Smooth muscle cell (in vitro differentiated cells): ENCODE measurements around the gene STXBP2. TPM values are rescaled to one million over a fixed set of nuclear protein-coding genes. Genes with fewer than 3 reads are reported as not detected.

Experiments used
- DNase-seq: peaks from one replicate; lab custom pipeline; 2025; ENCODE audit not compliant: unreplicated experiment; lab: John Stamatoyannopoulos, UW
- H2AFZ ChIP-seq: fragments of 200-600 bp; sonication (generic); 2 replicates; pipeline ENCODE4 v1.6.0; 2016; ENCODE audit warnings: antibody characterized with exemption, low read depth, mild to moderate bottlenecking
- H3F3A ChIP-seq: fragments of 200-600 bp; sonication (generic); 2 replicates; pipeline ENCODE4 v1.6.0; 2017; ENCODE audit warnings: antibody characterized with exemption, low read depth
- H3K27ac ChIP-seq: fragments of 200-600 bp; sonication (generic); 2 replicates; pipeline ENCODE4 v1.5.1; 2016; ENCODE audit warnings: low read depth, mild to moderate bottlenecking
- H3K27me3 ChIP-seq: fragments of 200-600 bp; sonication (generic); 2 replicates; pipeline ENCODE4 v1.6.1; 2016; ENCODE audit warnings: low read depth, mild to moderate bottlenecking
- H3K36me3 ChIP-seq: fragments of 200-600 bp; sonication (generic); 2 replicates; pipeline ENCODE4 v1.5.1; 2016; ENCODE audit warnings: low read depth
- H3K4me1 ChIP-seq: fragments of 200-600 bp; sonication (generic); 2 replicates; pipeline ENCODE4 v1.5.1; 2016; ENCODE audit warnings: low read depth
- H3K4me2 ChIP-seq: fragments of 200-600 bp; sonication (generic); 2 replicates; pipeline ENCODE4 v1.6.0; 2016; ENCODE audit warnings: mild to moderate bottlenecking
- H3K4me3 ChIP-seq: fragments of 200-600 bp; sonication (generic); 2 replicates; pipeline ENCODE4 v1.5.1; 2016; ENCODE audit warnings: mild to moderate bottlenecking
- H3K79me2 ChIP-seq: fragments of 200-600 bp; sonication (generic); 2 replicates; pipeline ENCODE4 v1.6.0; 2016; ENCODE audit warnings: low read depth, mild to moderate bottlenecking
- H3K9ac ChIP-seq: fragments of 200-600 bp; sonication (generic); 2 replicates; pipeline ENCODE4 v1.6.0; 2016; ENCODE audit warnings: low read depth
- H3K9me3 ChIP-seq: fragments of 200-600 bp; sonication (generic); replicated peaks from 2 replicates; pipeline ENCODE4 v1.5.1; 2016; ENCODE audit warnings: low read depth
- H4K20me1 ChIP-seq: fragments of 200-600 bp; sonication (generic); 2 replicates; pipeline ENCODE4 v1.6.0; 2016; ENCODE audit warnings: low read depth
- CTCF ChIP-seq: fragments of 200-600 bp; sonication (generic); IDR thresholded peaks from 2 replicates; pipeline ENCODE4 v1.5.1; 2017; ENCODE audit warnings: borderline replicate concordance, mild to moderate bottlenecking, antibody characterized with exemption; ENCODE audit not compliant: insufficient read depth, poor library complexity, severe bottlenecking
- WGBS: methylation state at CpG from one replicate; pipeline ENCODE4 v1.1.7; 2016; ENCODE audit warnings: low lambda C conversion rate; 5-methylcytosine and 5-hydroxymethylcytosine counted together
- microRNA-seq: library from miRNA; unstranded; fragments of <30 nt; microRNA quantifications from one replicate; pipeline ENCODE4, GENCODE V29; 2016; ENCODE audit warnings: borderline number of aligned reads
- polyA plus RNA-seq: library from polyadenylated mRNA; unstranded; fragments of >200 nt; fragmentation: Nextera tagmentation; extraction: Ambion mirVana; gene quantifications from 2 replicates; pipeline ENCODE4 v1.2.1, GENCODE V29; 2016
- small RNA-seq: library from RNA; depleted of rRNA; stranded (forward); fragments of <200 nt; gene quantifications from one replicate; pipeline ENCODE3, GENCODE V24; 2014
- total RNA-seq: library from RNA; depleted of rRNA; stranded (reverse); fragments of >200 nt; gene quantifications from 2 replicates; pipeline ENCODE4 v1.2.3, GENCODE V29; 2014

Gene STXBP2
- total and polyA plus RNA-seq, 2 experiments from 2014 or later: 17.8 to 32.7 TPM

- Histone ChIP-seq H2AFZ (no peak overlapping the region), H3K9me3 (no peaks in the 10 kb centered on the region), H4K20me1 (no peaks in the 10 kb centered on the region), H3K4me2 (no peak overlapping the region), H3K27me3 (peaks cover 12% of the 10 kb centered on the region), H3K4me1 (no peaks in the 10 kb centered on the region), H3K27ac (no peak overlapping the region), H3K79me2 (no peaks in the 10 kb centered on the region), H3K36me3 (no peaks in the 10 kb centered on the region), H3K9ac (no peak overlapping the region), H3F3A (no peaks in the 10 kb centered on the region), H3K4me3 (no peak overlapping the region)
- WGBS: 77% methylated on average over 4 of the region's 4 CpGs
- no peak for DNase-seq
- no peak for TF ChIP-seq CTCF
Observed at GRCh38 chr19:7694499-7694898, 57.6 kb downstream of the STXBP2 start.

Small RNAs within 50 kb of the gene (microRNA-seq; reads per million reads assigned to microRNA genes)
- gene MIR6792: not detected

Small RNAs within 50 kb of the gene (small RNA-seq; reads per million reads assigned to genes)
- not detected for gene MIR6792

Other genes with a start within 250 kb of the STXBP2 start
- 3.8 TPM in 1 of 2 replicates, not detected in the other for gene PEX11G, start 148.1 kb upstream of the STXBP2 start, total RNA-seq
- 4.3 and 6.4 TPM in 2 replicates for gene PEX11G, start 148.1 kb upstream of the STXBP2 start, polyA plus RNA-seq
- gene ZNF358, start 121.0 kb upstream of the STXBP2 start, total RNA-seq: 47.9 and 67.2 TPM in 2 replicates
- 34.4 and 40.8 TPM in 2 replicates for gene ZNF358, start 121.0 kb upstream of the STXBP2 start, polyA plus RNA-seq
- gene MCOLN1, start 114.5 kb upstream of the STXBP2 start, total RNA-seq: 5.5 and 9.8 TPM in 2 replicates
- 19.2 and 35.2 TPM in 2 replicates for gene MCOLN1, start 114.5 kb upstream of the STXBP2 start, polyA plus RNA-seq
- gene PNPLA6, start 101.4 kb upstream of the STXBP2 start, total RNA-seq: 40.7 and 55.6 TPM in 2 replicates
- 22.3 and 40.0 TPM in 2 replicates for gene PNPLA6, start 101.4 kb upstream of the STXBP2 start, polyA plus RNA-seq
- 1.5 and 1.8 TPM in 2 replicates for gene CAMSAP3, start 41.2 kb upstream of the STXBP2 start, total RNA-seq
- 1.4 and 10.7 TPM in 2 replicates for gene CAMSAP3, start 41.2 kb upstream of the STXBP2 start, polyA plus RNA-seq
- gene XAB2, start 7.6 kb upstream of the STXBP2 start, total RNA-seq: 26.9 and 36.3 TPM in 2 replicates
- gene XAB2, start 7.6 kb upstream of the STXBP2 start, polyA plus RNA-seq: 26.9 and 34.2 TPM in 2 replicates
- 14.5 and 22.1 TPM in 2 replicates for gene PET100, start 7.3 kb upstream of the STXBP2 start, total RNA-seq
- 354 and 386 TPM in 2 replicates for gene PET100, start 7.3 kb upstream of the STXBP2 start, polyA plus RNA-seq
- not detected in 2 replicates for gene PCP2, start 3.4 kb upstream of the STXBP2 start, total RNA-seq
- gene PCP2, start 3.4 kb upstream of the STXBP2 start, polyA plus RNA-seq: 0.35 and 0.56 TPM in 2 replicates
- gene RETN, start 31.9 kb downstream of the STXBP2 start, total RNA-seq: not detected in 2 replicates
- not detected in 2 replicates for gene RETN, start 31.9 kb downstream of the STXBP2 start, polyA plus RNA-seq
- gene MCEMP1, start 40.0 kb downstream of the STXBP2 start, total RNA-seq: not detected in 2 replicates
- not detected in 2 replicates for gene MCEMP1, start 40.0 kb downstream of the STXBP2 start, polyA plus RNA-seq
- 61.4 and 61.8 TPM in 2 replicates for gene TRAPPC5, start 43.7 kb downstream of the STXBP2 start, total RNA-seq
- 166 and 174 TPM in 2 replicates for gene TRAPPC5, start 43.7 kb downstream of the STXBP2 start, polyA plus RNA-seq
- not detected in 2 replicates for gene FCER2, start 65.0 kb downstream of the STXBP2 start, total RNA-seq
- gene FCER2, start 65.0 kb downstream of the STXBP2 start, polyA plus RNA-seq: not detected in 2 replicates
- gene CLEC4G, start 95.0 kb downstream of the STXBP2 start, total RNA-seq: not detected in 2 replicates
- not detected in 2 replicates for gene CLEC4G, start 95.0 kb downstream of the STXBP2 start, polyA plus RNA-seq
- not detected in 2 replicates for gene CD209, start 110.4 kb downstream of the STXBP2 start, total RNA-seq
- gene CD209, start 110.4 kb downstream of the STXBP2 start, polyA plus RNA-seq: not detected in 2 replicates
- gene CLEC4M, start 126.1 kb downstream of the STXBP2 start, total RNA-seq: not detected in 2 replicates
- not detected in 2 replicates for gene CLEC4M, start 126.1 kb downstream of the STXBP2 start, polyA plus RNA-seq
- 8.8 and 10.9 TPM in 2 replicates for gene EVI5L, start 193.1 kb downstream of the STXBP2 start, total RNA-seq
- gene EVI5L, start 193.1 kb downstream of the STXBP2 start, polyA plus RNA-seq: 15.9 and 21.2 TPM in 2 replicates
- 0.13 TPM in 1 of 2 replicates, not detected in the other for gene PRR36, start 237.3 kb downstream of the STXBP2 start, total RNA-seq
- 0.57 and 2.5 TPM in 2 replicates for gene PRR36, start 237.3 kb downstream of the STXBP2 start, polyA plus RNA-seq